Hepatic stellate cell (primary cell): ENCODE measurements around the gene TF.

Source experiments
- DNase-seq: peaks from one replicate; pipeline ENCODE4 v3.0.0; 2011; ENCODE audit warnings: low spot score

The TF gene

DNA sequence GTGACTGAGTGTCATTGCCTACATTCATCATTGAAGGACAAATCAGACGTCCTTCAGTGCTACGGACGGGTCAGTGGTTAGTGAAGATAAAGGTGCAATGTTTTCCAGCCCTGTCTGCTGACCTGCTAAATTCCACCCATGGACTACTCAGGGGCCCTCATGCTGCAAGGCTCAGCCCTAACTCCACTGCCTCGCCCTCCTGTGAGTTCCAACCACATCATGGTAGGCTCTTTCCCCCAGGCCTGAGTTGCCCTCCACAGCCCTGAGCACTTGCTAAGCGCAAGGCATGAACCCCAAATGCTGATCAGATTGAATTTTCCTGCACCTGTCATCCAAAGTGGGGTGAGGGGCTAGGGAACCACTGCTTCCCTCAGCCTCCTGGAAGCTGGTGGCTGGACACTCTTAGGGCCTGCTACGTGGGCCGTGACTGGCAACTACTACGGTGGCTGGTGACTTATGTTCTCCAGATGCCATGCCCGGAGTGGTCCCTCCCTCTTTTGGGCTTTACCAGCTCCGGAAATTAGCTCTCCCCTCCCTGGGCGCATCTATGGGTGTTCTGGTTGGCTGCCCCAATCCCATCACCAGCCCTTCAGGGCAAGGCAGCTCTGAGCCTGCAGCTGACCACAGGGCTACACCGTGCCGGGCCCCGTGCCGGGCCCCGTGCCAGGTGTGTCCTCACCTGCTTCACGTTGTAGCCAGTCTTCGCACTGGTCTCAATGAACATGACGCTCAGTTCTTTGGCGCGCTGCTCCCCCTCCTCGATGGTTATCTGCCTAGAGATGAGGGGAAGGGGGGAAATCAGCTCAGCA, 91.5 kb downstream of the TF start:
- no peak for DNase-seq

DNA sequence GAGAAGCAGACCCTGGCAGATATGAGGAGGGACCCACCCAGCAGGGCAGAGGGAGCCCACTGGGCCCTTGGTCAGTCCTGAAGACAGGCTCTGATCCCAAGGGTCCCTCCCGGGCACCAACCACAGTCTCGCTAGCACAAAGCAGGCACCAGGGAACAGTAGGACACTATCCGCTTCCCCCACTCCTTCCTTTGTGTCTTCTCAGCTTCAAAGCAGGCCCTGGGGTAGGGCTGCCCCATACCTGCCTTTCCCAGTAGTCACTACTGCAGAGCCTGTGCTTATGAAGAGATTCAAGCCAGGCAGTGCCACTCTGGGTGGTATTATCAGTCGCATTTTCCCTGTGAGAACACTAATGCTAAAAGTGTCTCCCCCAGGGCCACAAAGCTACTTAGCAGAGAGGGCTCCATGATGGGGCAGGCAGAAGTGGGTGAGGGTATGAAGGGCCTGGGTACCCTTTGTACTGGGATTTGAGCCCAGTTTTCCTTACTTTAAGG, 92.2 kb downstream of the TF start:
- DNase-seq, result no peak

DNA sequence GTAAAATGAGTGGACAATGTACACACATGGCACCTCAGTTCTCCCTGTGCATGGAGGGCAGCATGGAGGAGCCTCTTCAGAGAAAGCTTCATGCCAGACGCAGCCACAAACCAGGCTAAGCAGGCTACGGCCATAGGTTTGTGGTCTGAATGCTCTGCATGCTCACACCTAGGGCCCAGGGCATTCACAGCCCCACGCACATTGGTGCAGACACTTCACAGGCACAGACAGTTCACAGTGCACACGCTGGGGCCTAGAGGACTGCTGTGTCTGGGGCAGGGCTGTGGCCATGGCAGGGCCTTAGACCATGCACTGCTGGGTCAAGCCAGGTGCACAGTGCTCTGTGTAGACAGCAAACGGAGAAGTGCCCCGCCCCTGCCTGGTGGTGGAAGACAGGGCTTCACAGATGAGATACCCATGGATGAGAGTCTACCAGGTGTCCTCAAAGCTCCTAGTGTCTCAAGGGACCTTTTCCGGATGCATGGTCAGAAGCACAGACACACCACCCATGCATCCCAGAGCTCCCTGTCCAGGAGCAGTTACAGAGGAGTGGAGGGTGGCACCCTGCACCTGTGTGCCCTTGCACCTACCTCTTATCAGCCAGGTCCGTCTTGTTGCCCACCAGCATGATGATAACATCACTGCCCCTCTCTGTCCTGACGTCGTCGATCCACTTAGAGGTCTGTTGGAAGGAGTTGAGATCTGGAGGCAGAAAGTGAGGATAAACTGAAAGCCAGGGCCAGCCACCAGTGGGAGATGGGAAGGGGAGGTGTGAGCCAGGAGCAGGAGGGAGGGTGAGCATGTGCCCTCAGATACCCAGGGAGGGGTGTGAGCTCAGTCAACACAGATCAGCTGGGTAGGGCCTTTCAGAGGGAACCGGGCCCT, 93.0 kb downstream of the TF start:
- DNase-seq, result no peak

DNA sequence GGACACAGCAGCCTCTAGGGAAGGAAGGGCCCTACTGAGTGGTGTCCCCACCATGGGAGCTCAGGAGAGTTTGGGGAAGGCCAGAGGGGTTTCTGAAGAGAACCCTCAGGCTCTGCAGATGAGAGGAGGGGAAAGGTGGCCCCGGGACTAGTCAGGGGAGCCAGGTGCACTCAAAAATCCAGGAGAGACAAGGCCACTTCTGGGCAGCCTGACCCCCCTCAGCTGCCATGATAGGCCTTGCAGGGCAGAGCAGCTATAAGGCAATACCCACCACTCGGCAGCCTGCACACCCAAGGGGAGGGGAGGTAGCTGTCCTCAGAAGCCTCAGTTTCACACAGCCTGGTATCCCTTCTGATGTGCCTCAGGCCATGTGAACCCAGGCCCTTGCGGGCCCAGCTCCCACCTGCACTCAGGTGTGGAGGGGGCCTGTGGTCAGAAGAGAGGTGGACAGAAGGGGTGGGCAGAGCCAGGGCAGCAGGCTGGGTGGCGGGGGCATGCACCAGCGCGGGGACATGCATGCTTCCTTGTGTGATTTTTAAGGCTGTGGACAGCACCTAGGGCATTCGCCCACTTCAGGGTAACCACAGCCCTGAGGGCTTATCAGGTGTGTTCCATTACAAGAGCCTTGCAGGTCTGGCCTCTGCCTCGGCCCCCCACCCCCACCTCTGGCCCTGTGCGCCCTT, 94.0 kb downstream of the TF start:
- DNase-seq, result no peak

DNA sequence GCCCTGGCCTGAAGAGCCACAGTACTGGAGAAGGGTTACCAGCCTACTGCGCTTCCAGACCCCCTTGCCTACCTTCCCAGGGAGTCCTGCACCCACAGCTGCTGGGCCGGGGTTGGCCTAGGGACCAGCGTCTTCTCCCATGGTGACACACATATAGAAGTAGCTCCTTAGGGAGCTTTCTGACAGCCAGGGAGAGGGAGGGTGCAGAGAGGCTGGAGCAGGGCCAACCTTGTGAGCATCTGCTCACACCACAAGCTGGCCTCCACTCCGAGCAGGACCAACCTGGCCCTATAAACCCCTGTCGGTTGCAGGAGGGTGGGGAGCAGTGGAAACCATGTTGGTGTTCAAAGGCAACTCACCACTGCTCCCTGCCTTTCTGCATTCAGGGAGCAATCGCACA, 94.6 kb downstream of the TF start:
- DNase-seq, result no peak

DNA sequence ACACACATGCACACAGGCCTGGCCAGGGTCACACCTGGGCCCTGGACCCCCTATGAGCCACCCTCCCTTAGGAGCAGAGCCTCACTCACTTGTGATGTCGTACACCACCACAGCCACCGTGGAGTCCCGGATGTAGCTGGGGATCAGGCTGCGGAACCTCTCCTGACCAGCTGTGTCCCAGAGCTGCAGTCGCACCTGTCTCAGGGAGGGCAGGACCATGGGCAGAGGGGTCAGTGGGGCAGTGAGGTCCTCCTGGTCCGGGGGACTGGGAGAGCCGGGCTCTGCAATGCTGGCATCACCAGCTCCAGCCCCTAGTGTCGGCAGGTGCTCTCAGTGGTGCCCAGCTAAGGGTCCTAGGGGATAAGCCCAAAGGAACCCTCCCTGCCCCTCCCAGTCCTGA, 95.0 kb downstream of the TF start:
- DNase-seq, result no peak

DNA sequence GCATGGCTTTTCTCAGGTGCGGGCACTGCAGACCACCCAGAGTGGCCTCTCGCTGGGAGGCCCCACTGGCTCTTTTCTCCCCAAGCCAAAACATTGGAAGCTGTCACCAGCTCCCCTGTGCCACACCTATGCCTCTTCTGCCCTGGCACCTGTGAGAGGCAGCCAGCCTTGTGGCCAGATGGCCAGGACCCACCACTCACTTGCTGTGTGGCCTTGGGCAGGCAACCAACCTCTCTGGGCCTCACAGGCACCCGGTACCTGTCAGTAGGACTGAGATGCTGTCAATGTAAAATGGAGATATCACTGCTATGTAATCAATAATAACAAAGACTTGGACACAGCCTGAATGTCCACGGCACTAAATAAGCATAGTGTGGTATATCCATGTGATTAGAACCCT, 96.0 kb downstream of the TF start:
- no peak for DNase-seq

DNA sequence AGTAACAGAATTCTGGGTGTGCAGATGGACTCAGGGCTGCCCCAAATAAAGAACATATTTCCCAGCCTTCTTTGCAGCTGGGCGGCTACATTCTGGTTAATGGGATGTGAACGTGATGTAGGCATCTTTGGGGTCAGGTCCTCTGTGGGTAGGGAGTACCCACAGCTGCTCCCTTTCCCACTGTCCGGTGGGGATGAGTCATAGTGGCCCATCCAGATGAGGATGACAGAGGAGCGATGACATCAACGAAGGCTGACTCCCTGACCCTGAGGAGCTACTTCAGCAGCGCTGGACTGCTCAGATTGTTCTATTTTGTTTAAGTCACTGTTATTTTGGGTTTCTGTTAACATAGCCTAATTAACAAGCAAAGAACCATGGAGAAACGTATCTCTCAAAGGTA, 97.4 kb downstream of the TF start:
- DNase-seq, result peak; percentile 69

DNA sequence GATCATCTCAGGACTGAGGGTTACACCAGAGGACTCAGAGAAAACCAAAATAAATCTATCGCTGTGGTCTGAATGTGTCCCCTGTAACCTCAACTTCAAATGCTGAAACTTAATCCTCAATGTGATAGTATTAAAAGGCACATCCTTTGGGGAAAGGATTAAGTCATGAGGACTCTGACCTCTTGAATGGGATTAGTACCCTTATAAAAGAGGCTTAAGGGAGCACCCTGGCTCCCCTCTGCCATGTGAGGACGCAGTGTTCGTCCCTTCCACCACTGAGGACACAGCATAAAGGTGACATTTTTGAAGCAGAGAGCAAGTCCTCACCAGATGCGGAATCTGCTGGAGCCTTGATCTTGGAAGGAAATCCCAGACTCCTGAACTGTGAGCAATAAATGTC, 98.9 kb downstream of the TF start:
- no peak for DNase-seq
